NCI-H2171 treated with DMSO at 0.1 percent for 48 hours (cell line): Measurements from ENCODE around the gene CTNNA2.

ENCODE experiments used
- DNase-seq: peaks from one replicate; lab custom pipeline; 2025; lab: John Stamatoyannopoulos, UW

Gene CTNNA2

DNA sequence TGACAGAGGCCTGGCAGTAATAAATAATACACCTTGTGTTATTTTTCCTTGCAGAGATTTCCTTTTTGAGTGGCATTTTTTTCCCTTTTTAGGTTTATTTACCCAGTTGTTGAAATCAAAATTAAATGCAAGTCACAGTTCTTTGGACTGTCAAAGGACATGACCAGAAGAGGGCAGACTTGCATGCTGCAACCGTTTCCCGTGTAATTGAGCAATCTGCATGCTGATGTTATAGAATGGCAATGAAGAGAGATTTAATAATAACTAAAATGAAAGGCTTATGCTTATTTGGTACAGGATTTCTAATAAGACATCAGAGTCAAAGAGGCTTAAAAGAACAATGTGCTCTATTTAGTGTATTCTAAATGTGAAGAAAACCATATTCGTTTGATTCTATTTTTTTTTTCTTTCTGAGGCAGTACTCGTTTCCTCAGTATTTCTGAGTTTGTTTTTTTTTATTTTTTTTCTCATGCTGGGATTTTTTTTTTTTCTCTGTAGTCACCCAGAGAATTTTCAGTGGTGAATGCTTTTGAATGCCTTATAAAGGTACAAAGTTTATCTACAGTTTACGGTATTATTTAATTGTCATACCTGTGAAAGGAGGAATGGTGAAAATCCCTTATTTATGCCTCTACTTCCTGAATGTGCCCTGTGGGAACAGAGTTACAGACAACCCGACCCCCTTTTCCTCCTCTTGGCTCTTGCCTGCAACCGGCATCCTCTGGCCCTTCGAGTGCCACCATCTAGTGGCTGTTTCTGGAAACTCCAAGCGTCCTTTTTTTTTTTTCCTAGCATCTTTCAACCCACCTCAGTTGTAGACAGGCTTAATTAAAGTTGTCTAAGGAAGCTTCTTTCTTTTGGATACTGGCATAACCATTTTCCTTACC is 423.2 kb downstream of the CTNNA2 start:
- DNase-seq = peak; percentile 70

DNA sequence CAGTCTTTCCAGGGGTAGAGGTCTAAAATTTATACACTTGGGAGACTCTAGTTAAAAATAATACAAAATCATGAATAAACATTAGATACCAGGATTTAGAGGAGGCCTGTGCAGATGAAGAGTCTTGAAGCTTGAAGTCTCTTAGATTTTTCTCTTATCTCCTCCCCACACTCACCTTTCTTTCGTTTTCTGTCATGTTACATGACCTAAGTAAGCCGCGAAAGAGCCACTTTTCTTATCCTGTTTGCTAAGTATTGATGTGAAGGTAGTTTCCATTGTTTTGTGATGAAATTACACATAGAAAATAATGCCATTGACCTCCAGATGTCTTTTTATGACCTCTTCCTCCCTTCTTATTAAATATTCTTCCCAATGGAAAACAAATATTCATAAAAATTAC is 423.9 kb downstream of the CTNNA2 start:
- no peak for DNase-seq

DNA sequence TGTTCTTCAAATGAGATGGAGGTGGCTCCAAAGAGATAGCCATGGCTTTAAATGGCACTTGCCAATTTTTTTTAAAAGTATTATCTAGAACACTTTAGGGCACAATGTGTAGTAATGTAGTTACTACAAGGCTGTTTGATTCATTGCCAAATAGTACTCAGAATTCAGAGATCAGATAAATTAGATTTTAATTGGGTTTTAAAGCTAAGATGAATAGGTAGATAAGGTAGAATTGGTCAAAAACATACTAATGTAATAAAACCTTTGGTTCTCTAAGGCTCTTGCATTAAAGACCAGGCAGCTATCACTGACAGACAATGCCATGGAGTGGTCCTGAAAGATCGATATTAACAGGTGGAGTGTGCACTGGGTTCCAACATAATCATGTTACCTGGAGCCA is 425.8 kb downstream of the CTNNA2 start:
- DNase-seq = no peak

DNA sequence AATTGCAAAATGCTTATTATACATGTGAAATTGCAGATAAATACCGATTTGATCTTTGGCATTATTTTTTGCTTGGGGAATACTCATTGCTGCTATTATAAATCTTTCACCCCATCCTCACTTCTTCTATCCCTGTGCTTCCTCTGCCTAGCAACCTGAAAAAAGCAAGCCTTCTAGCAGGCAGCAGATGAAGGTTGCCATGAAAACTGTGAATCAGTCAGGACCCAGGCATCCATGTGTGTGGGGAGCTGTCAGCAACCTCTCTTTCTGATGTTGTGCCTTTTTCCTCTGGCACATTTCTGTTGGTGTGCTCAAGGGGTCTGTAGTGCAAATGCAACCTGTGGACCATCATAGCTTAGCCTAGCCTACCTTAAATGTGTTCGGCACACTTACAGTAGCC is 427.5 kb downstream of the CTNNA2 start:
- DNase-seq = no peak

DNA sequence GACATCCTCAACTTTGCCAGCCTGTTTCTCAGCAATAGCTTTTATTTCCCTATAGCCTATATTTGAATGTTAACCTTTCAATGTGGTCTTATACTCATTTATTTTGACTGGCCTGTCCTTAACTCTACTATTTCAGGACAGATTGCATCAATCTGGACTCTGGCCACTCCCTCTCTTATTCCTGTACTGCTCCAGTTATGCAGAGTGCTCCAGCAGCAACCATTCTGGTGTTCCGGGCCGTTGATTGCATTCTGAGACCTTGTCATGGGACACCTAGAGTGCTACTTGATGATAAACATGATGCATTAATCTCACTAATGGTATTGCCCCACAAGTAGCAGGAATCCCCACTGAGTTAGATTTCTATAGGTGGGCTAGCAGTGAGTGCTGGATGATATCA is 428.3 kb downstream of the CTNNA2 start:
- DNase-seq = no peak

DNA sequence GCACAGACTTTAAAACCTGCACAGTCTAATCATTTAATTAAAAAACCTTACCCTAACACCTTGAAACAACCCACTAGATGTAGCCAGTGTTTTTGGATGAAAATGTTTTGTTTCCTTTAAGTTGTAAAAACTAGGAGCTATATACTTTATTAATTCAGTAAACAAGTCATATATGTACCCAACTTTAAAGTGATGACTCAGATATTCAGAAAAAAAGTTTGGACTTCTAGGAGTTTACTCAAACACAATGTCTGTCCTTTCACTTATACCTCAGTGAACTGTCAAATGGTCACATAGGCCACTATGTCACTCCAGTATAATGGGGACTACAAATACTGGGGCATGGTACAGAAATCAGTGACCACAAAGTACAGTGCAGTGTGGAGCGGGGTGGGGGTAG is 431.4 kb downstream of the CTNNA2 start:
- DNase-seq = no peak

DNA sequence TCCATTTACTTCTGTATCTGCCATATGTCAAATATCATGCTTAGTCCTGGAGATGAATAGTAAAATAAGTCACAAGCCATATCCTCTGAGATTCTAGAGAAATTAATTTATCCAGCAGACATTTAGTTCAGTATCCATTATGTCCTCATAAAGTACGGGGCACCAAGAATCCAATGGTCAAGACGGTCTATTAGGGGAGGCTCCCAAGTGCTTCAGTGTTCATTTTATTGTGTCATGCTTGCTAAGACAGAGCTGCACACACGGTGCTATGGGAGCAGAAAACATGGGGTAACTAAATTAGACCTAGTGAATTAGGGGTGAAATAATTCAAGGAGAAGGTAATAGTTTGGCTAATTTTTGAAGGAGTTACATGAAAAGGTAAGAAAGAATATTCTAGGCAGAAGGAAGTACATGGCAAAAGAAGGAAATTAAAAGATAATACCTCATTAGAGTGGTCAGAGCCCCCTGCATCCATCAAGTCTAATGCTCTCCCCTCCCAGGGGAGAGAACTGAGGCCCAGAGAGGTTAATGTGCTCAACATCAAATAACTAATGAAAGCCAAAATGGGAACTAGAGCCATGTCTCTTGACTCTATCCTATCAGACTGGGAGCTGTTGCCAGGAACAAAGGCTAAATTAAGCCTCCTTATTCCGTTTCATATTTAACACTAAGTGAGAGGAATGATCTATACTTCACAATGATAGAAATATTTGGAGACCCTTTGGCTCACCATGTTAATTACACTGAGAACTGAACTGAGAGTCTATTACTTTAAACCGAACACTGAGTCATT is 433.0 kb downstream of the CTNNA2 start:
- no peak for DNase-seq

DNA sequence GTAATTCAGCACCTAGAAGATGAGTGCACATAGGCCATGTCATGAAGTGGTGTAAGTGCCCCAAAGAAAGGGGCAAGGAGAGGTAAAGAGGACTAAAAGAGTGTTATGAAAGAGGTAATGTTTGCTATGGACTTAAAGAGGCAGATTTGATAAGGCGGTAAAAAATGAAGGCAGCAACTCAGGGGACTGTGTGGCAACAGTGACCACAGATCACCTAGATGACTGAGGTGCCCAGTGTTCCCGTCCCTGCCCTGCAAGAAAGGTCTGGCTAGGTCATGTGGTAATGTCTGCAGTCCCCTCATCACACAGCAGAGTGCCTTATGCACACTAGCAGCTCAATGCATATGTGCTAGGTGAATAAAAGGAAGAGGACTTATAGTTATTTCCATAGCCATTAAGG is 434.9 kb downstream of the CTNNA2 start:
- no peak for DNase-seq

DNA sequence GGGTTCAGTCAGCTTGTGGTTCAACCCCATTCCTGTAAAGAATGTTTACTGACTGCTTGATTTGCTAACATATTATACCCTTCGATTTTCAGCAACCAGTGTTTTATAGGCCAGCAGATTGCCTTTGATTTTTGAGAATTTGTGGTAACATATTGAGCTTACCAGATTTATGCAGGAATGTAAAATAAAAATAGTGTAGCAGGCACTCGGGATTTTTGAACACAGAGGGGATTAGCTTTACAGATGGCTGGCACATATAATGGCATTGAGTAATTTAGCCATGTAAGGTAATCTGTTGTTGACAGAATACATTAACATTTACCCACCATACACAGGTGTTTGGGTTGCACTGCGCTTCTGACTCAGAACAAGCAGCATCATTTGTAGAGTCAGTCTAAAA is 437.7 kb downstream of the CTNNA2 start:
- peak; percentile 28 for DNase-seq

DNA sequence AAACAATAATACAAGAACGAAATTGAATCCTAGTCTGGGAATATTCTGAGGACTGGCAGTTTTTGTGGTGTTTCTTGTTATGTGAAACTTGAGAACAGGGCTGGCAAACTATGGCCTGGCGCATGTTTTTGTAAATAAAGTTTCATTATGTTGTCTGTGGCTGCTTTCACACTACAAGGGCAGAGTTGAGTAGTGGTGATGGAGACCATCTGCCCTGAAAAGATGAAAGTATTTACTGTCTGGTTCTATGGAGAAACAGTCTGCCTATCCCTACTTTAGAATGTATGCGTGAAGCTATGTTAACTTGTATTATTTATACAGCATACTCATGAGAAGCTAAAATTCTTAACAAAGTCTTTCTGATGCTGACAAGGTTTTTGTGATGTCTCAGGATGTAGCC is 439.8 kb downstream of the CTNNA2 start:
- peak; percentile 15 for DNase-seq

DNA sequence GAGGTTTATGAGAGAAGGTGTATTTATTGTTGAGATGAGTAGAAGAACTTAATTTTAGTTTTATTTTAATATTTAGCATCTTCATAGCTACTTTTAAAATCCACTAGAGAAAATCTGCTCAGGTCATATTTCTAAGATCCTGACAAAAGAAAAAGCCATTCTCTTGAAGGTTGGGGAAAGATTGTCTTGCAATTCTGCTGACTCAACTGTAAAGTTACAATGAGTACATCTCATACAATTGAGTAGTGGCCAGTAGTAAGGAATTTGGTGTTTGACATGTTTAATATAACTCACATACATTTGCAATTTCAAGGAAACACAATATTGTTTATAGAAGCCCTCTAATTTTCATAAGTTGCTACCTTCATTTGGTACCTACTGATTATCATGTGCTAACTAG is 447.2 kb downstream of the CTNNA2 start:
- no peak for DNase-seq

DNA sequence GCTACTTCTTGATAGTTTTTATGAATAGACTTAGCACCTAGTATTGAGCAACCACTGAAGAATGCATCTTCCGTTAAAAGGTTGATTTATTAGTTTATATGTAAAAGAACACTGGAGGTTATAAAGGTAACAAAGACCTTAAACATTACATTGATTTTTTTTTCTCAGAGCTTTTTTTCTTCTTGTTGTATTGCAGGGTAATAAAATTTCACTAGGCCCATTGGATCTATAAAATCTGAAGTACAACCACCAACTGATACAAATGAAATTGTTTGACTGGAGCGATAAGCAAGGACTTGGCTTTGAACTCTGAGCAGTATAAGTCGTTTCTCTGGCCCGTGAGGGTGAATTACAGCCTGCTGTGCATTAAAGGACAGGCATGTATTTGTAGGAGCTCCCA is 447.7 kb downstream of the CTNNA2 start:
- DNase-seq = no peak

DNA sequence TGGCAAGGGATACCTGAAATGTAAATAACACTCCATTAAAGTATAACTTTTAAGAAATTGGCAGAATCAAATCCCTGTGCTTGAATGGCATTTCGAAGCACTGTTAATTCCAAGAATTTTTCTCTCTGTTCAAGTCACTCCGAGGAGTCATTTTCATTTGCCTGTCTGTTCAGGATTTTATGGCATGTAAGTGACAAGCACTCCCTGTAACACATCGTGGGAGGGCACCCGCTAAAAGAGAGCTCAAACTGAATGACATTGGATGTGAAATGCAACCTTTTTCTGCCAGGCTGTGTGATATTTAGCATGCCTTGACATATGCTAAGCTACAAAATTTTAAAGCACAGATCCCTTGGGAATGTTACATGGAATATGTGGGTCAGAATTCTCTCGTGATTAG is 452.1 kb downstream of the CTNNA2 start:
- no peak for DNase-seq

DNA sequence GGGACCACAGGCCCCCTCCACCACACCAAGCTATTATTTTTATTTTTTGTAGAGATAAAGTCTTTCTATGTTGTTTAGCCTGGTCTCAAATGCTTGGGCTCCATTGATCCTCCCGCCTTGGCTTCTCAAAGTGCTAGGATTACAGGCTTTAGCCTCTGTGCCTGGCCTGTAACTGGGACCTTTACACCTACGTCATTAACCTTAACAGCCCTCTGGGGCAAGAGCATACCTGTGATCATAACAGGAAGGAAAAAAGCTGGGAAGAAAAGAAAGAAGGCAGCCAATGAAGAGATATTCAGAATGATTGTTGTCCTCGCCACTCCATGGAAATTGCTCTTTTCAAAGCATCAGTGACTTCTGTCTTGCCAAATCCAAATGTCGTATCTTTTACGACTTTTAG is 453.5 kb downstream of the CTNNA2 start:
- no peak for DNase-seq

DNA sequence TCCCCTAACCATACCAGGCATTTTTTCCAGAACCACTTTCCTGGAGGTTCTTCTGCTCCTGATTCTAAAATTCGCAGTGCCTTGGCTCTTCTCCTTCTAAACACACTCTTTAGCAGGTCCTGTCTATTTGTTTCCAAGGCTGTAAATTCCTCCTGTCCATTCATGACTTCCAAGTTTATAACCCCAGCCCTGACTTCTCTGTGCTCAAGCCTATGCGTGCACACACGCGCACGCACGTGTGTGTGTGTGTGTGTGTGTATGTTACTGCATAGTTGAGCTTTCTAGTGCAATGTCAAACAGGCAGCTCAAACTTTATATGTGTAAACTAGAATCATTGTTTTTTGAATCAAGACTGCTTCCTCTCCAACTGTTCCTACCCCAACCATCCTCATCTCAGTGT is 454.0 kb downstream of the CTNNA2 start:
- DNase-seq = no peak

DNA sequence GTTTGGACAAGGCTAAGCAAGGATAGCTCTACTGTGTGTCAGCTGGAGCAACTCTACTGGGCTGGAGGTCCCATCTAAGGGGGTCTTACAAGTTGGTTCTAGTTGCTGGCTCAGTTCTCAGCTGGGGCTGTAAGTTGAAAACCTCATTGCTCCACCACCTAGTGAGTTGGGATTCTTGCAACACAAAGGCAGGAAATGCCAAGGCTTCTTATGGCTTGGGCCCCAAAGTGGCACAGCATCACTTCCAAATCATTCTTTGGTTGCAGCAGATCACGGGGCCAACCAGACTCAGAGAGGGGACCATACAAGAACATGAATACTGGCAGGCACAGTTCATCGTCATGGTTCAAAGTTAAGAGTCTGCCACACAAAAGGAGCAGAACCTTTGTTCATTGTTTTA is 459.0 kb downstream of the CTNNA2 start:
- DNase-seq = no peak

DNA sequence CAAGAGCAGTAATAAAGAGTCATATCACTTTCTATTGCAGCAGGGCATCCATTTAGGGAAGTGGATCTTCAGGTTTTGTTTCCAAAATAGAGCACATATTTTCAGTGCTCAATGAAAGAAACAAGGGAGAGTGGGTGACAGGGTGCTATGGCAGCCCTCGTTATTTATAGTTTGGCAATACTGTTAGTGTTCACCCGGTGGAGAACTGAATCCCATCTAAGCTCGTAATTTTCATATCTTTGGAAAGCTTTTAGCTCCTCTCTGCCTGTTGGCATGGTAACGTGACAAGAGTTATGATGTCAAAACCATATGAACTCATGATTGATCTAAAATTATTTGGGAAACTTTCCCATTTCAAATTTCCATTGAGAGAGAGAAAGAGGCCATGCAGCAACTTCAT is 459.8 kb downstream of the CTNNA2 start:
- no peak for DNase-seq

DNA sequence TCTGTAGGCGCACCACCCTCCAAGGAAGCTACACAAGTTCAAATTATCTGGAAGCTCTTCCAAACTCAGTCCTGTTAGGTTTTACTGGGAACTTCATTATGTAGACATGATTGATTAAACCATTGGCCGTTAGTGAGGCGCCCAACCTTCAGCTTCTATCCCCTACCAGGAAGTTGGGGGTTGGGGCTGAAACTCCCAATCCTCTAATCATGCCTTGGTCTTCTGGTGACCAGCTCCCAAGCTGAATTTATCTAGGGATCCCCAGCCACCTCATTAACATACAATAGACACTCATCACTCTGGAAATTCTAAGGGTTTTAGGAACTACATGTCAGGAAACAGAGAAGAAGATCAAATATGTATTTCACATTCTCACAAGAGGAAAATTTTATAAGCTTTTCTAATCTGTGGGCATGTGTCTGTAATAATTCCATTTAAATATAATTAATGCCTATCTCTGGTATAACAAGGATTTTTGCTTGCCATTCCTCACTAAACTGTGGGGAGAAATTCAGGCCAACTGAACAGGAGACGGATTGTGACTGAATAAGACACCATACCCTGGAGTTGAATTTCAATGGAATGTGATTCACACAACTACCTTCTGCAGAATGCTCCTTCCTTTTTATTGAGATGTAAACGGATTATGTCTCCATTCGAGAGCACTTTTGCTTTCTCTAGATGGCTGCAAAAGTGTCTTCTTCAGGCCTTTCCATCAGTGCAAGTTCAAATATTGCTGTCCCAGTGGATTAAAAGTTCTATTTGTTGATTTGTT is 463.1 kb downstream of the CTNNA2 start:
- DNase-seq = no peak

DNA sequence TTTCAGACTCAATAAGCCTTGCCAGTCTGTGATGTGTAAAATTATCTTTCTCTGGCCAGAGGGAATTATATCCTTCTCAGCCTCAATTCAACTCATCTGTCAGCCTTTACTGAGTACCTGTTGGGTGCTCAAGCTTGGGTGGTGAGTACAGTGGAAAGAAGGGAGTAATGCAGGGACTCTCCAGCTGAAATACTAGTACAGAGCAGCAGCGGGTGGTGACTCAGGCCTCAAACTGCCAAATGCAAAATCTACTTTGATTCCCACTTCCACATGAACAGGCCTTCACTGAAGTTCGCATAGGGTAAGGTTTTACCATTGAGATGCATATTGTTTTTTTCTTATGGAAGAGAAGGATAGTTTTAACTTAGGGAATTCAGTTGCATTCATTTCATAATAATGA is 464.9 kb downstream of the CTNNA2 start:
- DNase-seq = no peak

DNA sequence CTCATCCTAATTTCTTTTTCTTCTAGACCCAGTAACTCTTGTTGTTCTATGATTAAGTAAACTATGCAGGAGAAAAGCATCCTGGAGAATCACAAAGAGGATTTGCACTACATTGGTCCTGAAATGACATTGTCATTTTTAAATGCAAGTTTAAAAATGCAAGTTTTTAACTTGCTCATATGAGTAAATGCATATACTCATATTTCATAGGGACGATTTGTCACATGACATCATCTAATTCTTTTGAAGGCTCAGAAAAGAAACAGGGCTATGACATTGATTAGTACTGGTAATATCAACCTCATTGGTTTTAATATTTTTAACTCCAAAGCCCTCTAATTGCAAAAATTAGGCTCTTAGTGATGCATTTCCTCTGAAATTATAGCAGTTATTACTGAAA is 467.3 kb downstream of the CTNNA2 start:
- DNase-seq = no peak

DNA sequence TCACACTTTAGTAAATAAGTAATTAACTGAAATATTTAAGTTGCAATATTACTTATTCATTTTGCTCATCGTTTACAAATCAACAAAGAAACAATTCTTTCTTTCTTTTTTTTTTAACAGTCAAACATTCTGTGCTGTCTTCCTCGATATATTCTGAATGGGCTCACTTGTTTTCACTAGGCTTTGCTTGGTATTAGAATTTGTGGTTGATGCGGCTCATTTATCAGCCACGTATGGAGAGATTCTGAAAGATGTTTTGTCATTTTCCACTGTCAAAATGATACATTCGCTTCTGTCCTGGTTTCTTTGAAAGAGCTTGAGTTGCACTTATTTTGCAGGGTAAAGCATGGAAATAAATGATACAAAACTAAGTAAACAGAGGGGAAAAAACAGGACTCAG is 468.0 kb downstream of the CTNNA2 start:
- DNase-seq = no peak

DNA sequence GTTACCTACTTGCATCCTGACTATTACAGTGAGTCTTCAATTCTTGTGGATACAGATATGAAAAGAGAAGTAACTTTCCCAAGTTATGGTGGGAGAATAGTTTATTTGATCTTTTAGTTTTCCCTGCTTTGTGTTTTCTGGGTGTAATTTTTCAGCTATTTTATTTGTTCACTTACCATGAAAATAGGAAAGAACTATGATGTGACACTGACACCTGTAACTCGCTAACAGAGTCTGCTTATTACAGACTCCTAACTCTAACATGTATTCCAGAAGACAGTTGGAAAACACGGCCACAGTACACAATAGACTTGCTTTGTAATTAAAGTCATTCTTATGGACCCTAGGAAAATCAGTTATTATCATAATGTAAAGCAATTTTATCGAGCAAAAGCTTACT is 468.5 kb downstream of the CTNNA2 start:
- DNase-seq = no peak

DNA sequence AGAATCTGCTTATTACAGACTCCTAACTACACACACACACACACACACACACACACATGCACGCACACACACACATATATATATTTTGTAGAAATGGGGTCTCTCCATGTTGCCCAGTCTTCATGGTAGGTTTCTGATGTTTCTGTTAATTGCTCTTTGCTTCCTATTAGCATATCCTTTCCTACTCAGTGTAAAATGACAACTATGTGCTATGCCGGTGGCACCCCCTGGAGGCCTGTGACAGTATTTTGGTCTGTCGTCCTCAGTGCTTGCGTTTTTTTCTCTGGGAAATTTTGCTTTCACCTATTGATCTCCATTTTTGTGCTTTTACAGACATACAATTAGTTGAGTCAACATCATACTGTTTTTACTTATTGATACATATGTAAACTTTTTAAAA is 469.6 kb downstream of the CTNNA2 start:
- no peak for DNase-seq
